GM10266 (cell line): Measurements from ENCODE around the gene KBTBD12.

ENCODE experiments used
- DNase-seq: peaks from one replicate; pipeline ENCODE4 v3.0.0; 2012; ENCODE audit errors: extremely low spot score
- CTCF ChIP-seq: IDR thresholded peaks from 2 replicates; pipeline ENCODE4 v1.5.1; 2012; ENCODE audit warnings: mild to moderate bottlenecking, low read depth; ENCODE audit not compliant: control insufficient read depth, insufficient read depth; ENCODE audit errors: missing control alignments

Gene KBTBD12

GRCh38 chr3:128001576-128001975, 86.5 kb downstream of the KBTBD12 start:
- no peak for TF ChIP-seq CTCF
- DNase-seq: no peak

DNA sequence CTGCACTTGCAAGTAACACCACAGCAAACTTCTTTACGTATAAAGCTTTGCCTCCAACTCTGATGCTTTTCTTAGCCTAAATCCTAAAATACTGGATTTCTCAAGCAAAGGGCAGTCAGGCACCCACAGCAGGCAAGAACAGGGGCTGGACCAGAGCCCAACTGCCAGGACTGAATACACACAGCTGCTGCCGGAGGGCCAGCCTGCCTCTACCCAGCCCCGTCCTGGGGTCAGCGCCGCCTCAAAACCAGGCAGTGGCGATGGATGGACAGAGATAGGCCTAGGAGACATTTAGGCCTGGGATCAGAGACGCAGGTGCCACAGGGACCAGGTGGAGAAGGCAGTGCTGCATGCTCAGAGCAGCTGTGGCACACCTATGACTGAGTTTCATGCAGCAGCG, 89.6 kb downstream of the KBTBD12 start:
- no peak for DNase-seq
- no peak for TF ChIP-seq CTCF

GRCh38 chr3:128006061-128007032, 91.3 kb downstream of the KBTBD12 start:
- DNase-seq: no peak
- no peak for TF ChIP-seq CTCF

DNA sequence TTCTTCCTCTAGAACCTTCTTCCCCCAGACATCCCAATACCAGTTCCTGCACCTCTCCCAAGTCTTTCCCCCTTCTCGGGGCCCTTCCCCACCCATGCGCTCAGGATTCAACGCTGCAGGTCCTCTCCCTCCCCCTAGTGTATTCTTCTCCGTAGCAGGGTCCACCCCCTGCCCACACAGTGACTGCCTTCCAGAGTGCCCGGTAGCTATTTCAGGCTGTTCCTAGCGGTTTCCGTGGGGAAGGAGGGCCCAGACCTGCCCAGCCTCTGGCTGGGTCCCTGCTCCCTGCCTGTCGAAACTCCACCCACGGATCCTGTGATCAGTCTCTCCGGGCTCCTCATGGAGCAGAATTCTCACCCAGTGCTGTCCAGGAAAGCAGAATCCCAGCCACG, 92.0 kb downstream of the KBTBD12 start:
- DNase-seq: no peak
- TF ChIP-seq CTCF: no peak

- no peak for TF ChIP-seq CTCF
- DNase-seq: no peak
Observed at GRCh38 chr3:128009952-128010846, 95.2 kb downstream of the KBTBD12 start.

GRCh38 chr3:128011140-128011539, 96.1 kb downstream of the KBTBD12 start:
- TF ChIP-seq CTCF: peak; percentile 49
- DNase-seq: no peak
